ENCODE measurements around the gene ATP6V0A1. TPM values are rescaled to one million over a fixed set of nuclear protein-coding genes. Genes with fewer than 3 reads are reported as not detected.

ATP6V0A1 gene
- polyA plus RNA-seq, 1 donor: 114 TPM

DNA sequence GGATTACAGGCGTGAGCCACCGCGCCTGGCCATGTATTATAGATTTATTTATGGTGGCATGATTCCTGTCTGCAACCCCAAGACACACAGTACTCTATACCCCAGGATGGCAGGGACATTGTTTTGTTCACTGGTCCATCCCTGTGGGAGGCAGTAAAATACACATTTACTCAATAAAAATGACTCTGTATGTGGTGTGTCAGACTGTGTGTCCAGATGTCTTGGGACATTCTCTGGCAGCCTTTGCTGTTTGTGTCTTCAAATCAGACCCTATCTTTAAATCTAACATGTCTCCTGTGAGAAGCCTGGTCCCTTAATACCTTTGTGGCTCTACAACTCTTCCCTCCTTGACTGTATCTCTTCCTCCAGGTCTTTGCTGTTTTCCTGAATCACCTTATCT lies 101.6 kb downstream of the ATP6V0A1 start:
- peaks cover 15% of the 10 kb centered on the region for H3K36me3 ChIP-seq (ENCODE audit: control insufficient read depth, insufficient read depth, low read length)
- no peak overlapping the region for H3K27ac ChIP-seq (ENCODE audit: low read length)
- peaks cover 28% of the 10 kb centered on the region for H3K4me1 ChIP-seq (ENCODE audit: control insufficient read depth, insufficient read depth, low read length)
- WGBS (ENCODE audit: insufficient coverage, low lambda C conversion rate): no CpG with 5 or more reads among the region's 3 CpGs
- no peaks in the 10 kb centered on the region for H3K27me3 ChIP-seq (ENCODE audit: control insufficient read depth, insufficient read depth, low read length)
- no peak for DNase-seq
- H3K9me3 ChIP-seq (ENCODE audit: control insufficient read depth, low read depth, low read length): no peaks in the 10 kb centered on the region
- H3K4me3 ChIP-seq (ENCODE audit: low read length): no peak overlapping the region

- Histone ChIP-seq H3K27me3 (ENCODE audit: control insufficient read depth, insufficient read depth, low read length) (no peaks in the 10 kb centered on the region), H3K4me1 (ENCODE audit: control insufficient read depth, insufficient read depth, low read length) (peaks cover 30% of the 10 kb centered on the region), H3K4me3 (ENCODE audit: low read length) (peak within 1 kb of the TSS; percentile 81), H3K27ac (ENCODE audit: low read length) (peak within 1 kb of the TSS; percentile 85), H3K9me3 (ENCODE audit: control insufficient read depth, low read depth, low read length) (no peaks in the 10 kb centered on the region), H3K36me3 (ENCODE audit: control insufficient read depth, insufficient read depth, low read length) (peaks cover 26% of the 10 kb centered on the region)
- WGBS (ENCODE audit: insufficient coverage, low lambda C conversion rate): no CpG with 5 or more reads among the region's 26 CpGs
- DNase-seq: peak; percentile 95 to 96
Measured at GRCh38 chr17:42561897-42562387, 103.3 kb downstream of the ATP6V0A1 start, which contains the start of gene COASY. TSS of gene COASY (plus strand) at chr17:42562148. CDS start at chr17:42562623, 475 bp downstream.

DNA sequence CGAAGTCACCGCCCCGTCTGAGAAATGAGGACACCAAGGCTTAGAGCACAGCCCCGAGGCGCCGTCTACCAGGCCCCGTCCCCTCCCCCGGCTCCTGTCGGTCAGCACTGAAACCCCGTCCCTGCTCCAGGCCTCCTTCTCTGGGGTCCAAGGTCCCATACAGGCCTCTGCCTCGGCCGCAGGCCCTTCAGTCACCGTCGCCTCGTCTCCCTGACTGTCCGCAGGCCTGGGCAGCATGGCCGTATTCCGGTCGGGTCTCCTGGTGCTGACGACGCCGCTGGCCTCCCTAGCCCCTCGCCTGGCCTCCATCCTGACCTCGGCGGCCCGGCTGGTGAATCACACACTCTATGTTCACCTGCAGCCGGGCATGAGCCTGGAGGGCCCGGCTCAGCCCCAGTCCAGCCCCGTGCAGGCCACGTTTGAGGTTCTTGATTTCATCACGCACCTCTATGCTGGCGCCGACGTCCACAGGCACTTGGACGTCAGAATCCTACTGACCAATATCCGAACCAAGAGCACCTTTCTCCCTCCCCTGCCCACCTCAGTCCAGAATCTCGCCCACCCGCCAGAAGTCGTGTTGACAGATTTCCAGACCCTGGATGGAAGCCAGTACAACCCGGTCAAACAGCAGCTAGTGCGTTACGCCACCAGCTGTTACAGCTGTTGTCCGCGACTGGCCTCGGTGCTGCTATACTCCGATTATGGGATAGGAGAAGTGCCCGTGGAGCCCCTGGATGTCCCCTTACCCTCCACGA lies 103.9 kb downstream of the ATP6V0A1 start:
- H3K4me1 ChIP-seq (ENCODE audit: control insufficient read depth, insufficient read depth, low read length): peaks cover 30% of the 10 kb centered on the region
- H3K27me3 ChIP-seq (ENCODE audit: control insufficient read depth, insufficient read depth, low read length): no peaks in the 10 kb centered on the region
- peak overlapping the region; percentile 85 for H3K27ac ChIP-seq (ENCODE audit: low read length)
- H3K4me3 ChIP-seq (ENCODE audit: low read length): peak overlapping the region; percentile 81
- WGBS (ENCODE audit: insufficient coverage, low lambda C conversion rate): no CpG with 5 or more reads among the region's 48 CpGs
- peak; percentile 35 to 71 for DNase-seq
- no peaks in the 10 kb centered on the region for H3K9me3 ChIP-seq (ENCODE audit: control insufficient read depth, low read depth, low read length)
- H3K36me3 ChIP-seq (ENCODE audit: control insufficient read depth, insufficient read depth, low read length): peaks cover 26% of the 10 kb centered on the region

DNA sequence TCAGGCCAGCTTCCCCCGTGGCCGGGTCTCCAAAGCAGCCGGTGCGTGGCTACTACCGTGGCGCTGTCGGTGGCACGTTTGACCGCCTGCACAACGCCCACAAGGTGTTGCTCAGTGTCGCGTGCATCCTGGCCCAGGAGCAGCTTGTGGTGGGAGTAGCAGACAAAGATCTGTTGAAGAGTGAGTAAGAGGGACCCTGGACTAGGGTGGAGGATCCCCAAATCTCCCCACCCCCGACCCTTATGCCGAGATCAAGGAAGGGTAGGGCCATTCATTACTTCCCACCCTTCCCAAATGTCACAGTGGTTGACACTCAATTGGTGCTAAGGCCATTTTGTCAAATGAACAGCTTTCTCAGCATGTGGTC lies 104.4 kb downstream of the ATP6V0A1 start:
- Histone ChIP-seq H3K4me1 (ENCODE audit: control insufficient read depth, insufficient read depth, low read length) (peaks cover 33% of the 10 kb centered on the region), H3K4me3 (ENCODE audit: low read length) (peak overlapping the region; percentile 81), H3K36me3 (ENCODE audit: control insufficient read depth, insufficient read depth, low read length) (peaks cover 26% of the 10 kb centered on the region), H3K27me3 (ENCODE audit: control insufficient read depth, insufficient read depth, low read length) (no peaks in the 10 kb centered on the region), H3K9me3 (ENCODE audit: control insufficient read depth, low read depth, low read length) (no peaks in the 10 kb centered on the region), H3K27ac (ENCODE audit: low read length) (peak overlapping the region; percentile 85)
- whole genome bisulfite sequencing (ENCODE audit: insufficient coverage, low lambda C conversion rate): no CpG with 5 or more reads among the region's 14 CpGs
- no peak for DNase-seq

- Histone ChIP-seq H3K4me3 (ENCODE audit: low read length) (peak overlapping the region; percentile 81), H3K36me3 (ENCODE audit: control insufficient read depth, insufficient read depth, low read length) (peaks cover 28% of the 10 kb centered on the region), H3K4me1 (ENCODE audit: control insufficient read depth, insufficient read depth, low read length) (peaks cover 38% of the 10 kb centered on the region), H3K27me3 (ENCODE audit: control insufficient read depth, insufficient read depth, low read length) (no peaks in the 10 kb centered on the region), H3K9me3 (ENCODE audit: control insufficient read depth, low read depth, low read length) (no peaks in the 10 kb centered on the region), H3K27ac (ENCODE audit: low read length) (no peak overlapping the region)
- no CpG with 5 or more reads among the region's 1 CpG for WGBS (ENCODE audit: insufficient coverage, low lambda C conversion rate)
- DNase-seq: no peak
Measured at GRCh38 chr17:42563543-42563942, 104.9 kb downstream of the ATP6V0A1 start.

DNA sequence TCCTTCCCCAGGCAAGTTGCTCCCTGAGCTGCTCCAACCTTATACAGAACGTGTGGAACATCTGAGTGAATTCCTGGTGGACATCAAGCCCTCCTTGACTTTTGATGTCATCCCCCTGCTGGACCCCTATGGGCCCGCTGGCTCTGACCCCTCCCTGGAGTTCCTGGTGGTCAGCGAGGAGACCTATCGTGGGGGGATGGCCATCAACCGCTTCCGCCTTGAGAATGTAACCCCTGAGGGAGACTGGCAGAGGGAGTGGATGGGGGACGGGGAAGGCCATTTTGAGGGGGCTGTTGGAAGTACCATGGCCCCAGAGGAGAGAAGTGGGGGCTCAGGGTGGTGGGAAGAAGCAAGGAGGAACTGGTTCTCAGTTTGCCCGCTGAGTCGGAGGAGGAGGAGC lies 105.3 kb downstream of the ATP6V0A1 start:
- no CpG with 5 or more reads among the region's 9 CpGs for WGBS (ENCODE audit: insufficient coverage, low lambda C conversion rate)
- H3K27ac ChIP-seq (ENCODE audit: low read length): no peak overlapping the region

DNA sequence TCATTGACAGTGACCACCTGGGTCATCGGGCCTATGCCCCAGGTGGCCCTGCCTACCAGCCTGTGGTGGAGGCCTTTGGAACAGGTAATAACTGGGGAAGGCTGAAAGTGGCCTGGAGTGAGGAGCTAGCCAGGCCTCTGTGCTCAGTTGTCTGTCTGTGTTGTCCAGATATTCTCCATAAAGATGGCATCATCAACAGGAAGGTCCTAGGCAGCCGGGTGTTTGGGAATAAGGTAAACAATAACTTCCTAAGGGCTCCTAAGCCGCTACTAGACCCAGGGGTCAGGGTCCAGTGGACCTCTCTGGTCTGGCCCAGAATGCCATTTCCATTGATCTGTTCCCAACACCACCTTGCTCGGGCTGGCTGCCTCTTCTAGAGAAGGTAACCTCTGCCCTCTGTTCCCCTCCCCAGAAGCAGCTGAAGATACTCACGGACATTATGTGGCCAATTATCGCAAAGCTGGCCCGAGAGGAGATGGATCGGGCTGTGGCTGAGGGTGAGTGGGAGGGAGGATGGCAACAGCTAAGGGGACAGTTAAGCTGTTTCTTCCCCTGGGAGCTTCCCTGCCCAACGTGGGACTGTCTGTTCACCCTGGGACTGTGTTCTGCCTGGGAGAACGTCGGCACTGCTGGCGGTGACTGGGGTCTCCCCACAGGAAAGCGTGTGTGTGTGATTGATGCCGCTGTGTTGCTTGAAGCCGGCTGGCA lies 106.3 kb downstream of the ATP6V0A1 start:
- no peaks in the 10 kb centered on the region for H3K9me3 ChIP-seq (ENCODE audit: control insufficient read depth, low read depth, low read length)
- WGBS (ENCODE audit: insufficient coverage, low lambda C conversion rate): no CpG with 5 or more reads among the region's 15 CpGs
- H3K27ac ChIP-seq (ENCODE audit: low read length): no peak overlapping the region
- H3K4me3 ChIP-seq (ENCODE audit: low read length): no peak overlapping the region
- no peaks in the 10 kb centered on the region for H3K27me3 ChIP-seq (ENCODE audit: control insufficient read depth, insufficient read depth, low read length)
- peaks cover 42% of the 10 kb centered on the region for H3K36me3 ChIP-seq (ENCODE audit: control insufficient read depth, insufficient read depth, low read length)
- DNase-seq: no peak
- peaks cover 47% of the 10 kb centered on the region for H3K4me1 ChIP-seq (ENCODE audit: control insufficient read depth, insufficient read depth, low read length)

More for the DNA sequence above, 105.3 kb downstream of the ATP6V0A1 start:
- no peaks in the 10 kb centered on the region for H3K27me3 ChIP-seq (ENCODE audit: control insufficient read depth, insufficient read depth, low read length)
- DNase-seq: no peak
- H3K36me3 ChIP-seq (ENCODE audit: control insufficient read depth, insufficient read depth, low read length): peaks cover 32% of the 10 kb centered on the region
- H3K9me3 ChIP-seq (ENCODE audit: control insufficient read depth, low read depth, low read length): no peaks in the 10 kb centered on the region
- H3K4me3 ChIP-seq (ENCODE audit: low read length): no peak overlapping the region
- peaks cover 42% of the 10 kb centered on the region for H3K4me1 ChIP-seq (ENCODE audit: control insufficient read depth, insufficient read depth, low read length)

DNA sequence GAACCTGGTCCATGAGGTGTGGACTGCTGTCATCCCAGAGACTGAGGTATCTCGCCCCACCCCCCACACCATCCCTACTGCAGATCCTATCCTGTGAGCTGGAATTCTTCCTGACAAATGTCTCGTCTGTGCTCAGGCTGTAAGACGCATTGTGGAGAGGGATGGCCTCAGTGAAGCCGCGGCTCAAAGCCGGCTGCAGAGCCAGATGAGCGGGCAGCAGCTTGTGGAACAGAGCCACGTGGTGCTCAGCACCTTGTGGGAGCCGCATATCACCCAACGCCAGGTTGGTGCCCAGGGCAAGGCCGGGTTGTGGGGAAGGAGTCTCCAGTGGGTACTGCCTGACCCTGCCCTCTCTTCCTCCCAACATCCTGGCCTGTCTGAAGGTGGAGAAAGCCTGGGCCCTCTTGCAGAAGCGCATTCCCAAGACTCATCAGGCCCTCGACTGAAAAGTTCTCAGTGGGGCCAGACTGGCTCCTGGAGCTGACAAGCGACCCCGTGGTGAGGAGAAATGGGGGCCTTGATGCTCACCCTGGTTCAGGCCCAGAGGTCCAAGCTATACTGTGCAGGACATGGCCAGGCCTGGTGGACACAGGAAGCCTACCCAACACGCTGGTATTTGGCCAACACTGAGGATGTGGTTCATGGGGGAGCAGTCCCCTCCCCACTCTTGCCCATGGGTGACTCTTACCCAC lies 107.0 kb downstream of the ATP6V0A1 start:
- Histone ChIP-seq H3K27me3 (ENCODE audit: control insufficient read depth, insufficient read depth, low read length) (no peaks in the 10 kb centered on the region), H3K27ac (ENCODE audit: low read length) (no peak overlapping the region), H3K4me1 (ENCODE audit: control insufficient read depth, insufficient read depth, low read length) (peaks cover 47% of the 10 kb centered on the region), H3K4me3 (ENCODE audit: low read length) (no peak overlapping the region), H3K9me3 (ENCODE audit: control insufficient read depth, low read depth, low read length) (no peaks in the 10 kb centered on the region), H3K36me3 (ENCODE audit: control insufficient read depth, insufficient read depth, low read length) (peaks cover 47% of the 10 kb centered on the region)
- no peak for DNase-seq
- no CpG with 5 or more reads among the region's 16 CpGs for WGBS (ENCODE audit: insufficient coverage, low lambda C conversion rate)

- H3K27ac ChIP-seq (ENCODE audit: low read length): peak overlapping the region; percentile 91
- DNase-seq: no peak
- H3K9me3 ChIP-seq (ENCODE audit: control insufficient read depth, low read depth, low read length): no peaks in the 10 kb centered on the region
- H3K4me1 ChIP-seq (ENCODE audit: control insufficient read depth, insufficient read depth, low read length): peaks cover 46% of the 10 kb centered on the region
- no CpG with 5 or more reads among the region's 28 CpGs for WGBS (ENCODE audit: insufficient coverage, low lambda C conversion rate)
- H3K27me3 ChIP-seq (ENCODE audit: control insufficient read depth, insufficient read depth, low read length): no peaks in the 10 kb centered on the region
- peaks cover 53% of the 10 kb centered on the region for H3K36me3 ChIP-seq (ENCODE audit: control insufficient read depth, insufficient read depth, low read length)
- H3K4me3 ChIP-seq (ENCODE audit: low read length): peak overlapping the region; percentile 88
Measured at GRCh38 chr17:42566215-42566882, 107.7 kb downstream of the ATP6V0A1 start.

All from large intestine (tissue), 3 donors.